ENCODE measurements around the gene SPINDOC.

GRCh38 chr11:63843041-63843440 is 29.8 kb downstream of the SPINDOC start:
- TF ChIP-seq CTCF (IDR thresholded peaks at IDR 0.05 in 2 of 3, conservative IDR thresholded peaks at IDR 0.05 in 1 of 3; ENCODE audit: borderline replicate concordance in 1 of 3, insufficient read depth in 1 of 3, low read depth in 2 of 3, low read length in 2 of 3) (no peak), POLR2AphosphoS5 (IDR thresholded peaks at IDR 0.05; ENCODE audit: low read depth, low read length) (no peak), EZH2phosphoT487 (IDR thresholded peaks at IDR 0.05; ENCODE audit: borderline replicate concordance) (no peak), SP1 (IDR thresholded peaks at IDR 0.05; ENCODE audit: low read depth) (no peak), RAD21 (IDR thresholded peaks at IDR 0.05; ENCODE audit: low read depth) (no peak), YY1 (IDR thresholded peaks at IDR 0.05; ENCODE audit: extremely low read depth, insufficient replicate concordance, low read depth, low read length) (no peak), ZFX (IDR thresholded peaks at IDR 0.05) (no peak), JUND (IDR thresholded peaks at IDR 0.05) (no peak), POLR2A (IDR thresholded peaks at IDR 0.05; ENCODE audit: borderline replicate concordance, extremely low read depth, insufficient read depth, insufficient read length) (no peak), ZBTB33 (IDR thresholded peaks at IDR 0.05; ENCODE audit: extremely low read depth, insufficient replicate concordance, low read length) (no peak), REST (IDR thresholded peaks at IDR 0.05; ENCODE audit: low read depth) (no peak)
